Heart right ventricle (tissue), 16 donors: ENCODE results near the gene HS3ST4. TPM values are rescaled to one million over a fixed set of nuclear protein-coding genes. Genes with fewer than 3 reads are reported as not detected.

Experiments
- ATAC-seq, 8 donors: fragments of 200-7000 bp; cut with Tn5 transposase; one replicate each; pipeline ENCODE4 v1.9.1; 2020; ENCODE audit warnings: mild to moderate bottlenecking in 8 of 8, moderate library complexity in 8 of 8, moderate number of reproducible peaks in 1 of 8
- DNase-seq, 2 donors: peaks; one replicate each; pipeline ENCODE4 v3.0.0-alpha.2; 2020
- H3K27ac ChIP-seq, 10 donors: fragments of 200-600 bp; sonication (generic) in 2 of 10; one replicate each; pipeline versions ENCODE4 v1.5.0 to v1.8.0; 2020 to 2022; ENCODE audit warnings: mild to moderate bottlenecking in 3 of 10
- H3K27me3 ChIP-seq, 7 donors: fragments of 200-600 bp; one replicate each; pipeline ENCODE4 v1.8.0; 2021 to 2022; ENCODE audit warnings: mild to moderate bottlenecking in 2 of 7
- H3K36me3 ChIP-seq, 9 donors: fragments of 200-600 bp; sonication (generic) in 1 of 9; one replicate each; pipeline versions ENCODE4 v1.5.0 to v1.8.0; 2020 to 2022; ENCODE audit warnings: mild to moderate bottlenecking in 2 of 9
- H3K4me1 ChIP-seq, 9 donors: fragments of 200-600 bp; sonication (generic) in 1 of 9; one replicate each; pipeline versions ENCODE4 v1.5.0 to v1.8.0; 2020 to 2022; ENCODE audit warnings: mild to moderate bottlenecking in 4 of 9
- H3K4me3 ChIP-seq, 10 donors: fragments of 200-600 bp; sonication (generic) in 2 of 10; one replicate each; pipeline versions ENCODE4 v1.5.0 to v1.8.0; 2020 to 2022; ENCODE audit warnings: mild to moderate bottlenecking in 7 of 10, moderate library complexity in 2 of 10
- H3K9me3 ChIP-seq, 11 donors: fragments of 200-600 bp in 10 of 11; sonication (generic) in 2 of 11; one replicate each; pipeline versions ENCODE4 v1.5.0 to v1.8.0; 2013 to 2022; ENCODE audit warnings: mild to moderate bottlenecking in 2 of 11, control low read depth in 1 of 11, moderate library complexity in 1 of 11
- CTCF ChIP-seq, 9 donors: fragments of 200-600 bp; sonication (generic) in 2 of 9; IDR thresholded peaks; one replicate each; pipeline versions ENCODE4 v1.5.0 to v1.8.0; 2021 to 2022; ENCODE audit warnings: antibody characterized with exemption in 9 of 9, mild to moderate bottlenecking in 5 of 9, moderate library complexity in 1 of 9
- WGBS, 2 donors: extraction: QIAGEN DNeasy Blood & Tissue Kit; methylation state at CpG; one replicate each; pipeline ENCODE4 v1.1.7; 2013; ENCODE audit warnings: inconsistent platforms in 1 of 2; 5-methylcytosine and 5-hydroxymethylcytosine counted together
- intact Hi-C, 10 donors: fragments of 100-400 bp; cut with DNase I; formaldehyde crosslinking; loops; one replicate each; pipeline versions ENCODE4 v1.11.1 to v1.14.2; 2022
- polyA plus RNA-seq, 2 donors: library from polyadenylated mRNA; stranded (reverse); fragments of 200-250 nt; gene quantifications; one replicate each; pipeline ENCODE4 v1.2.3, GENCODE V29; 2013
- total RNA-seq, 10 donors: library from RNA; stranded (reverse); fragmentation: NEBNext Ultra II Directional in 3 of 10; extraction: Animal tissue kit (Norgen Biotek cat#: 25700) in 3 of 10; gene quantifications; one replicate each; pipeline versions ENCODE4 v1.2.1 to v1.2.4, GENCODE V29; 2021 to 2023
- donor health status: Arrhythmogenic right ventricular cardiomyopathy.
- donor health status: ischemic (EF 13 %, LVEDD 7.1; RV severe dilation, severe dysfunction).
- donor health status: healthy with polysubstance abuse.
- donor health status: DM: no; HTN: yes; CAD: no.
- donor health status: DM: no; HTN: no; CAD: no.
- donor health status: ischemic (EF 25% LVEDD 6.9; RV normal size, moderate dysfunction).
- donor health status: ischemic (EF 25% LVEDD 5.7; RV mildly dilated, moderate dysfunction).
- donor health status: healthy.
- donor health status: DM: yes; HTN: yes; CAD: no.
- donor health status: Ischemic cardiomyopathy.
- donor health status: ischemic (EF 35%, LVEDD 5.7; RV mildly dilated, moderate dysfunction).
- donor health status: nonischemic (EF 11% LVEDD 7.7; RV severe dilation, severe dysfunction).
- donor health status: DM: yes; HTN: yes; CAD: no.
- donor health status: PGD.
- donor health status: ischemic (EF 29% LVEDD 5.4; RV normal size, mild dysfunction).
- donor health status: nonischemic (EF 23%, LVEDD 6.1; RV moderate dilation, normal function).

The HS3ST4 gene
- total and polyA plus RNA-seq, 12 donors: 0.01 TPM; not detected in 11

GRCh38 chr16:25707553-25707952 lies 15.8 kb downstream of the HS3ST4 start:
- Histone ChIP-seq H3K27me3 (peaks cover 0 to 20% (median 11%) of the 10 kb centered on the region in 7 donors), H3K4me3 (no peak overlapping the region), H3K4me1 (no peaks in the 10 kb centered on the region), H3K27ac (no peak overlapping the region), H3K36me3 (no peaks in the 10 kb centered on the region), H3K9me3 (peaks cover 0 to 8% (median 0%) of the 10 kb centered on the region in 11 donors)
- no peak for DNase-seq
- TF ChIP-seq CTCF (IDR thresholded peaks at IDR 0.05): no peak
- WGBS, 2 donors: 81 to 88% methylated on average over 1 of the region's 1 CpG
- no peak for ATAC-seq
- intact Hi-C loops: no loop called here

- no peak overlapping the region for H3K4me3 ChIP-seq
- DNase-seq (no peak), ATAC-seq (no peak)
- H3K9me3 ChIP-seq: peaks cover 0 to 8% (median 0%) of the 10 kb centered on the region in 11 donors
- H3K27me3 ChIP-seq: peaks cover 0 to 25% (median 11%) of the 10 kb centered on the region in 7 donors
- no peaks in the 10 kb centered on the region for H3K36me3 ChIP-seq
- H3K4me1 ChIP-seq: no peaks in the 10 kb centered on the region
- intact Hi-C loops: no loop called here
- 38 to 41% methylated on average over 3 of the region's 3 CpGs for WGBS, 2 donors
- TF ChIP-seq CTCF (IDR thresholded peaks at IDR 0.05): peak in 3 of 9 donors; percentile 7 to 20 (median 8)
- no peak overlapping the region for H3K27ac ChIP-seq
Observed at GRCh38 chr16:25707982-25708583, 16.3 kb downstream of the HS3ST4 start.

- H3K4me3 ChIP-seq: no peak overlapping the region
- no peak overlapping the region for H3K27ac ChIP-seq
- H3K36me3 ChIP-seq: no peaks in the 10 kb centered on the region
- WGBS, 2 donors: 16 to 27% methylated on average over 7 of the region's 7 CpGs
- no peak for ATAC-seq
- no peak for DNase-seq
- intact Hi-C loops: no loop called here
- H3K4me1 ChIP-seq: no peaks in the 10 kb centered on the region
- peaks cover 0 to 8% (median 0%) of the 10 kb centered on the region in 11 donors for H3K9me3 ChIP-seq
- no peak for TF ChIP-seq CTCF (IDR thresholded peaks at IDR 0.05)
- H3K27me3 ChIP-seq: peaks cover 0 to 28% (median 10%) of the 10 kb centered on the region in 7 donors
Observed at GRCh38 chr16:25709213-25709612, 17.5 kb downstream of the HS3ST4 start.

GRCh38 chr16:25713785-25714570 lies 22.2 kb downstream of the HS3ST4 start:
- Histone ChIP-seq H3K36me3 (no peaks in the 10 kb centered on the region), H3K4me3 (no peak overlapping the region), H3K27ac (no peak overlapping the region), H3K27me3 (peaks cover 0 to 22% (median 5%) of the 10 kb centered on the region in 7 donors), H3K4me1 (no peaks in the 10 kb centered on the region), H3K9me3 (peaks cover 0 to 3% (median 0%) of the 10 kb centered on the region in 11 donors)
- intact Hi-C loops: no loop called here
- ATAC-seq: no peak
- 68 to 73% methylated on average over 13 of the region's 13 CpGs for WGBS, 2 donors
- DNase-seq: no peak
- no peak for TF ChIP-seq CTCF (IDR thresholded peaks at IDR 0.05)
